Measurements from ENCODE around the gene BDH2. TPM values are rescaled to one million over a fixed set of nuclear protein-coding genes. Genes with fewer than 3 reads are reported as not detected.

The BDH2 gene
- total RNA-seq, 1 donor from 2014 or later = 7.3 TPM

DNA sequence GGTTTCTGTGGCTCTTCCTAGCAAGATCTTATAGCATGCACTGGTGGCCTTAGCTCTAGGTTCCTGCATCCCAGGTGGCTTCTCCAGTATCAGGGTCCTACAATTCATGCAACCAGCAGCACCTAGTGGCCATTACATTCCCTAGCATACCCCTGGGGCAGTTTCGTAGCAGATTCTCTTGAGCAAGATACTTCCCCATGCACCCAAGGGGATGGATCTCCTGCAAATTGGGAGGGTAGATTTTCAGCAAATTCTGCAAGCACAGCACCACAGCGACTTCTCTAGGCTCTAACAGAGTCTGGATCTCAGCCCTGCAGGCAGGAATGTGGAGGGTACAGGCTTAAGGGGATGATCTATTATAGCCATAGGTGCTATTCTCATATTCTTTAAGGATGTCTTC, 67.1 kb downstream of the BDH2 start:
- DNase-seq (ENCODE audit: low spot score in 2 of 2) (no peak), FAIRE-seq (no peak)

DNA sequence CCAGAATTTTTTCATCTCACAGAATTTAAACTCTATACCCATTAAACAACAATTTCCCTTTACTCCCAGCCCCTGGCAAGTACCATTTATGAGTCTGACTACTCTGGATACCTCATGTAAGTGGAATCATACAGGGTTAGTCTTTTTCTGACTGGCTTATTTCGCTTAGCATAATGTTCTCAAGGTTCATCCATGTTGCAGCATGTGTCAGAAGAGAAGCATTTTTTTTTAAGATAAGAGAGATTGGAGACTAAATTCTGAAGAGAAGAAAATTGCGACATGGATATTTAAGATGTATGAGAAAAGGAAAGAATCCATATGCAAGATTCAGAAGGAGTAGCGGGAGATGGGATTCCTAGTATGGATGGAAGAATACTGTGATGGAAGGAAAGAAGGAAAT, 68.8 kb downstream of the BDH2 start:
- no peak for FAIRE-seq
- no peak for DNase-seq (ENCODE audit: low spot score in 2 of 2)

DNA sequence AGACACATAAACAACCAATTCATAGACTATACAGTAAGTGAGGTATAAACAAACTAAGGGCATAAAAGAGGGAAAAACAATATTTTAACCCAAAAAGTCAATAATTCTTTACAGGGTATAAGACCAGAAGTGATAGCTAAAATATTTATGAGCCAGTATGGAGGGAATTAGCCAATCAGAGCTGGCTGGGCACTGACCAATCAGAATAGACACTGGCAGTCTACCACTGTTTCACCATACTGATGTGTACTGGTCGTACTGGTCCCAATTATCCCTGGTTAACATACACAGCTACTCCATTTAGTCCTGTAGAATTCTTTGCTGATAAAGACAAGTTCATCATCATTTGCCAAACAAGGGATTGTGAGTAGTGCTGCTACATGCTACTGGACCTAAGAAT, 70.3 kb downstream of the BDH2 start:
- no peak for DNase-seq (ENCODE audit: low spot score in 2 of 2)
- FAIRE-seq = no peak

Other genes with a start within 250 kb of the BDH2 start
- 50.5 TPM for gene CISD2, start 230.8 kb downstream of the BDH2 start, total RNA-seq
- 5.7 TPM for gene SLC9B1, start 80.1 kb downstream of the BDH2 start, total RNA-seq
- 107 TPM for gene SLC9B2, start 23.1 kb downstream of the BDH2 start, total RNA-seq
- 3.7 TPM for gene CENPE, start 98.5 kb upstream of the BDH2 start, total RNA-seq